K562 (cell line): ENCODE measurements around the gene TMEM217. TPM values are rescaled to one million over a fixed set of nuclear protein-coding genes. Genes with fewer than 3 reads are reported as not detected.

Experiments used
- CCNT2 ChIP-seq: IDR thresholded peaks from 2 replicates; pipeline ENCODE4 v1.6.1; 2011; ENCODE audit warnings: borderline replicate concordance, low read depth, mild to moderate bottlenecking, moderate library complexity, mixed read lengths, low read length; ENCODE audit not compliant: insufficient read length; ENCODE audit errors: extremely low read depth
- E4F1 ChIP-seq: fragments of 250-450 bp; sonication (Bioruptor Pico); IDR thresholded peaks from 2 replicates; pipeline ENCODE4 v1.5.0; 2021; ENCODE audit warnings: mild to moderate bottlenecking, borderline replicate concordance
- GABPA ChIP-seq: fragments of 200-800 bp; sonication (Bioruptor generic); conservative IDR thresholded peaks from 2 replicates; pipeline ENCODE4 v1.6.1; 2016; ENCODE audit warnings: low read depth, missing genetic modification characterization, missing compliant biosample characterization
- HES1 ChIP-seq: fragments of 450-650 bp; IDR thresholded peaks from 2 replicates; pipeline ENCODE4 v1.6.1; 2016; ENCODE audit warnings: low read depth, mild to moderate bottlenecking, moderate library complexity
- HMGN3 ChIP-seq: IDR thresholded peaks from 2 replicates; pipeline ENCODE4 v1.6.1; 2011; ENCODE audit warnings: borderline replicate concordance, low read depth, mild to moderate bottlenecking, mixed read lengths, low read length; ENCODE audit not compliant: insufficient read length; ENCODE audit errors: extremely low read depth
- MYBL2 ChIP-seq, 2 experiments: fragments of 450-650 bp in 1 of 2; sonication (generic) in 1 of 2; formaldehyde crosslinking in 1 of 2; IDR thresholded peaks; 2 replicates each; pipeline versions ENCODE4 v1.6.1 to v1.8.1; 2017 to 2022; ENCODE audit warnings: borderline replicate concordance in 1 of 2, inconsistent platforms in 1 of 2, low read depth in 1 of 2, mild to moderate bottlenecking in 1 of 2, missing genetic modification reagents in 1 of 2, moderate library complexity in 1 of 2
- NFE2L1 ChIP-seq: fragments of 450-650 bp; IDR thresholded peaks from 2 replicates; pipeline ENCODE4 v1.6.1; 2016; ENCODE audit warnings: missing genetic modification characterization, low read depth, mild to moderate bottlenecking, missing compliant biosample characterization, moderate library complexity, borderline replicate concordance
- PHB2 ChIP-seq: fragments of 450-650 bp; IDR thresholded peaks from 2 replicates; pipeline ENCODE4 v1.6.1; 2017; ENCODE audit warnings: low read depth
- PHF21A ChIP-seq: fragments of 450-650 bp; IDR thresholded peaks from 2 replicates; pipeline ENCODE4 v1.6.1; 2017; ENCODE audit warnings: low read depth, borderline replicate concordance
- POLR2A ChIP-seq: fragments of 450-650 bp; conservative IDR thresholded peaks from 2 replicates; pipeline ENCODE4 v1.6.1; 2016
- TFE3 ChIP-seq: fragments of 450-650 bp; formaldehyde crosslinking; IDR thresholded peaks from 2 replicates; pipeline ENCODE4 v1.4.0; 2020; ENCODE audit warnings: mild to moderate bottlenecking, mixed read lengths
- THRB ChIP-seq: fragments of 450-650 bp; formaldehyde crosslinking; conservative IDR thresholded peaks from 2 replicates; pipeline ENCODE4 v1.4.0; 2022; ENCODE audit warnings: mild to moderate bottlenecking, missing genetic modification characterization
- ZNF140 ChIP-seq: fragments of 250-450 bp; sonication (Bioruptor Pico); IDR thresholded peaks from 2 replicates; pipeline ENCODE4 v1.8.0; 2021; ENCODE audit warnings: moderate library complexity, mild to moderate bottlenecking, inconsistent platforms
- ZNF165 ChIP-seq: fragments of 250-450 bp; sonication (Bioruptor Pico); IDR thresholded peaks from 2 replicates; pipeline ENCODE4 v1.4.0; 2020; ENCODE audit warnings: borderline replicate concordance
- polyA plus RNA-seq, 8 experiments: library from polyadenylated mRNA; depleted of rRNA in 4 of 8; stranded (reverse) in 5 of 8; unstranded in 3 of 8; fragments of >200 nt; fragmentation: Nextera tagmentation in 2 of 8; fragmentation: Illumina TruSeq in 1 of 8; extraction: Ambion mirVana in 2 of 8; extraction: Trizol in 1 of 8; gene quantifications; 2 replicates each; pipeline versions ENCODE4 v1.2.1 to v1.2.3, GENCODE V29; 2011 to 2014; ENCODE audit warnings: inconsistent platforms in 1 of 8, missing spikeins in 1 of 8
- total RNA-seq, 7 experiments: library from RNA; depleted of rRNA in 6 of 7; stranded (reverse); fragments of >200 nt in 6 of 7; fragmentation: Illumina TruSeq in 2 of 7; extraction: Trizol in 2 of 7; gene quantifications; 2 replicates each; pipeline versions ENCODE4 v1.2.1 to v1.2.3, GENCODE V29; 2011 to 2021; ENCODE audit warnings: low replicate concordance in 1 of 7
- TF ChIP-seq, protein P1 (sequence below): fragments of 450-650 bp; IDR thresholded peaks from 2 replicates; pipeline ENCODE4 v1.6.1; 2017; ENCODE audit warnings: antibody characterized with exemption, mild to moderate bottlenecking

Gene TMEM217
- total and polyA plus RNA-seq, 9 of the 15 experiments (the other 6 are each of a cell fraction or from before 2014, with no cell fraction given): 1.3 to 8.0 (median 1.9) TPM

- TF ChIP-seq HMGN3 (peak; percentile 52), POLR2A (peak; percentile 74), MYBL2 (IDR thresholded peaks at IDR 0.05; ENCODE audit: low read depth) (no peak), MYBL2 (CRISPR knock-in tag; IDR thresholded peaks at IDR 0.05; ENCODE audit: borderline replicate concordance) (no peak), PHB2 (no peak), GABPA (tag) (no peak), ZNF165 (CRISPR knock-in tag) (no peak; the same call in 1 of the 2 replicates), TFE3 (no peak), CCNT2 (peak; percentile 59), ZNF140 (CRISPR knock-in tag) (no peak), THRB (no peak), PHF21A (no peak), NFE2L1 (tag) (no peak), E4F1 (CRISPR knock-in tag) (no peak), HES1 (no peak)
- TF ChIP-seq, protein P1, sequence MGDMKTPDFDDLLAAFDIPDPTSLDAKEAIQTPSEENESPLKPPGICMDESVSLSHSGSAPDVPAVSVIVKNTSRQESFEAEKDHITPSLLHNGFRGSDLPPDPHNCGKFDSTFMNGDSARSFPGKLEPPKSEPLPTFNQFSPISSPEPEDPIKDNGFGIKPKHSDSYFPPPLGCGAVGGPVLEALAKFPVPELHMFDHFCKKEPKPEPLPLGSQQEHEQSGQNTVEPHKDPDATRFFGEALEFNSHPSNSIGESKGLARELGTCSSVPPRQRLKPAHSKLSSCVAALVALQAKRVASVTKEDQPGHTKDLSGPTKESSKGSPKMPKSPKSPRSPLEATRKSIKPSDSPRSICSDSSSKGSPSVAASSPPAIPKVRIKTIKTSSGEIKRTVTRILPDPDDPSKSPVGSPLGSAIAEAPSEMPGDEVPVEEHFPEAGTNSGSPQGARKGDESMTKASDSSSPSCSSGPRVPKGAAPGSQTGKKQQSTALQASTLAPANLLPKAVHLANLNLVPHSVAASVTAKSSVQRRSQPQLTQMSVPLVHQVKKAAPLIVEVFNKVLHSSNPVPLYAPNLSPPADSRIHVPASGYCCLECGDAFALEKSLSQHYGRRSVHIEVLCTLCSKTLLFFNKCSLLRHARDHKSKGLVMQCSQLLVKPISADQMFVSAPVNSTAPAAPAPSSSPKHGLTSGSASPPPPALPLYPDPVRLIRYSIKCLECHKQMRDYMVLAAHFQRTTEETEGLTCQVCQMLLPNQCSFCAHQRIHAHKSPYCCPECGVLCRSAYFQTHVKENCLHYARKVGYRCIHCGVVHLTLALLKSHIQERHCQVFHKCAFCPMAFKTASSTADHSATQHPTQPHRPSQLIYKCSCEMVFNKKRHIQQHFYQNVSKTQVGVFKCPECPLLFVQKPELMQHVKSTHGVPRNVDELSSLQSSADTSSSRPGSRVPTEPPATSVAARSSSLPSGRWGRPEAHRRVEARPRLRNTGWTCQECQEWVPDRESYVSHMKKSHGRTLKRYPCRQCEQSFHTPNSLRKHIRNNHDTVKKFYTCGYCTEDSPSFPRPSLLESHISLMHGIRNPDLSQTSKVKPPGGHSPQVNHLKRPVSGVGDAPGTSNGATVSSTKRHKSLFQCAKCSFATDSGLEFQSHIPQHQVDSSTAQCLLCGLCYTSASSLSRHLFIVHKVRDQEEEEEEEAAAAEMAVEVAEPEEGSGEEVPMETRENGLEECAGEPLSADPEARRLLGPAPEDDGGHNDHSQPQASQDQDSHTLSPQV: no peak
Measured at GRCh38 chr6:37170273-37171200, 87.4 kb downstream of the TMEM217 start (continued).
